ENCODE data around the gene C1orf35.

The C1orf35 gene

GRCh38 chr1:228070173-228070572, 33.0 kb downstream of the C1orf35 start:
- Histone ChIP-seq H3K9me3 (no peaks in the 10 kb centered on the region), H3K36me3 (replicated peaks) (no peaks in the 10 kb centered on the region), H3K4me1 (no peaks in the 10 kb centered on the region), H3K4me3 (no peak overlapping the region), H3K27me3 (ENCODE audit: low read depth) (0 out of 2 replicates have a peak, but pooled peaks cover 6% of the 10 kb centered on the region)
- in situ Hi-C loops (cut with MboI; ENCODE audit: low sequenced_read_pairs) = no loop called here
- no peak for DNase-seq (ENCODE audit: low spot score in 2 of 2)

GRCh38 chr1:228068359-228068758, 34.8 kb downstream of the C1orf35 start:
- Histone ChIP-seq H3K9me3 (no peaks in the 10 kb centered on the region), H3K27me3 (ENCODE audit: low read depth) (0 out of 2 replicates have a peak, but pooled peaks cover 6% of the 10 kb centered on the region), H3K4me3 (no peak overlapping the region), H3K4me1 (no peaks in the 10 kb centered on the region), H3K36me3 (replicated peaks) (no peaks in the 10 kb centered on the region)
- in situ Hi-C loops (cut with MboI; ENCODE audit: low sequenced_read_pairs) = no loop called here
- DNase-seq (ENCODE audit: low spot score in 2 of 2) = no peak

GRCh38 chr1:228066891-228067654, 36.1 kb downstream of the C1orf35 start:
- in situ Hi-C loops (cut with MboI; ENCODE audit: low sequenced_read_pairs) = no loop called here
- Histone ChIP-seq H3K9me3 (no peaks in the 10 kb centered on the region), H3K4me1 (no peaks in the 10 kb centered on the region), H3K4me3 (no peak overlapping the region), H3K36me3 (replicated peaks) (no peaks in the 10 kb centered on the region), H3K27me3 (ENCODE audit: low read depth) (0 out of 2 replicates have a peak, but pooled peaks cover 6% of the 10 kb centered on the region)
- no peak for DNase-seq (ENCODE audit: low spot score in 2 of 2)

- Histone ChIP-seq H3K9me3 (no peaks in the 10 kb centered on the region), H3K36me3 (replicated peaks) (no peaks in the 10 kb centered on the region), H3K27me3 (ENCODE audit: low read depth) (0 out of 2 replicates have a peak, but pooled peaks cover 6% of the 10 kb centered on the region), H3K4me3 (no peak overlapping the region), H3K4me1 (no peaks in the 10 kb centered on the region)
- DNase-seq (ENCODE audit: low spot score in 2 of 2) = no peak
- in situ Hi-C loops (cut with MboI; ENCODE audit: low sequenced_read_pairs) = no loop called here
Measured at GRCh38 chr1:228066416-228066815, 36.7 kb downstream of the C1orf35 start.

- Histone ChIP-seq H3K27me3 (ENCODE audit: low read depth) (0 out of 2 replicates have a peak, but pooled peaks cover 6% of the 10 kb centered on the region), H3K36me3 (replicated peaks) (no peaks in the 10 kb centered on the region), H3K4me3 (no peak overlapping the region), H3K9me3 (no peaks in the 10 kb centered on the region), H3K4me1 (no peaks in the 10 kb centered on the region)
- DNase-seq (ENCODE audit: low spot score in 2 of 2) = no peak
- in situ Hi-C loops (cut with MboI; ENCODE audit: low sequenced_read_pairs) = no loop called here
Measured at GRCh38 chr1:228065543-228066347, 37.4 kb downstream of the C1orf35 start.

GRCh38 chr1:228064741-228065542, 38.2 kb downstream of the C1orf35 start:
- Histone ChIP-seq H3K36me3 (replicated peaks) (no peaks in the 10 kb centered on the region), H3K27me3 (ENCODE audit: low read depth) (0 out of 2 replicates have a peak, but pooled peaks cover 6% of the 10 kb centered on the region), H3K4me3 (no peak overlapping the region), H3K4me1 (no peaks in the 10 kb centered on the region), H3K9me3 (no peaks in the 10 kb centered on the region)
- in situ Hi-C loops (cut with MboI; ENCODE audit: low sequenced_read_pairs) = no loop called here
- no peak for DNase-seq (ENCODE audit: low spot score in 2 of 2)

GRCh38 chr1:228064296-228064695, 38.8 kb downstream of the C1orf35 start:
- DNase-seq (ENCODE audit: low spot score in 2 of 2) = no peak
- Histone ChIP-seq H3K36me3 (replicated peaks) (no peaks in the 10 kb centered on the region), H3K9me3 (no peaks in the 10 kb centered on the region), H3K4me3 (no peak overlapping the region), H3K27me3 (ENCODE audit: low read depth) (0 out of 2 replicates have a peak, but pooled peaks cover 6% of the 10 kb centered on the region), H3K4me1 (no peaks in the 10 kb centered on the region)
- in situ Hi-C loops (cut with MboI; ENCODE audit: low sequenced_read_pairs) = no loop called here

- Histone ChIP-seq H3K9me3 (no peaks in the 10 kb centered on the region), H3K4me3 (no peak overlapping the region), H3K4me1 (no peaks in the 10 kb centered on the region), H3K36me3 (replicated peaks) (no peaks in the 10 kb centered on the region), H3K27me3 (ENCODE audit: low read depth) (0 out of 2 replicates have a peak, but pooled peaks cover 10% of the 10 kb centered on the region)
- in situ Hi-C loops (cut with MboI; ENCODE audit: low sequenced_read_pairs) = no loop called here
- no peak for DNase-seq (ENCODE audit: low spot score in 2 of 2)
Measured at GRCh38 chr1:228063251-228064191, 39.6 kb downstream of the C1orf35 start.

- H3K4me1 ChIP-seq = no peaks in the 10 kb centered on the region
- no peaks in the 10 kb centered on the region for H3K9me3 ChIP-seq
- in situ Hi-C loops (cut with MboI; ENCODE audit: low sequenced_read_pairs) = no loop called here
- DNase-seq (ENCODE audit: low spot score in 2 of 2) = no peak
- H3K4me3 ChIP-seq = no peak overlapping the region
- H3K36me3 ChIP-seq (replicated peaks) = no peaks in the 10 kb centered on the region
- H3K27me3 ChIP-seq (ENCODE audit: low read depth) = 0 out of 2 replicates have a peak, but pooled peaks cover 10% of the 10 kb centered on the region
Measured at GRCh38 chr1:228062812-228063211, 40.3 kb downstream of the C1orf35 start.

- DNase-seq (ENCODE audit: low spot score in 2 of 2) = no peak
- Histone ChIP-seq H3K9me3 (no peaks in the 10 kb centered on the region), H3K4me1 (no peaks in the 10 kb centered on the region), H3K4me3 (no peak overlapping the region), H3K27me3 (ENCODE audit: low read depth) (0 out of 2 replicates have a peak, but pooled peaks cover 9% of the 10 kb centered on the region), H3K36me3 (replicated peaks) (no peaks in the 10 kb centered on the region)
- in situ Hi-C loops (cut with MboI; ENCODE audit: low sequenced_read_pairs) = no loop called here
Measured at GRCh38 chr1:228062085-228062791, 40.9 kb downstream of the C1orf35 start.

- H3K27me3 ChIP-seq (ENCODE audit: low read depth) = 0 out of 2 replicates have a peak, but pooled peaks cover 4% of the 10 kb centered on the region
- no peak overlapping the region for H3K4me3 ChIP-seq
- H3K4me1 ChIP-seq = no peaks in the 10 kb centered on the region
- in situ Hi-C loops (cut with MboI; ENCODE audit: low sequenced_read_pairs) = no loop called here
- H3K9me3 ChIP-seq = no peaks in the 10 kb centered on the region
- no peaks in the 10 kb centered on the region for H3K36me3 ChIP-seq (replicated peaks)
- DNase-seq (ENCODE audit: low spot score in 2 of 2) = no peak
Measured at GRCh38 chr1:228061411-228062084, 41.6 kb downstream of the C1orf35 start.

Data from HAP-1 (cell line).